SK-N-SH (cell line): ENCODE results near the gene TLDC2. TPM values are rescaled to one million over a fixed set of nuclear protein-coding genes. Genes with fewer than 3 reads are reported as not detected.

ENCODE experiments used
- CTCF ChIA-PET: fragments of 300-600, 350-600 bp; formaldehyde crosslinking; extraction: SDS; loops from one replicate; lab custom pipeline; 2021; lab: Yijun Ruan, JAX
- POLR2A ChIA-PET: fragments of 350-600 bp; sonication (Branson Sonifier 250); formaldehyde crosslinking; extraction: SDS; loops from one replicate; lab custom pipeline; 2020; ENCODE audit warnings: antibody characterized with exemption, inconsistent platforms; lab: Yijun Ruan, JAX
- DNase-seq: peaks from one replicate; pipeline ENCODE4 v3.0.0; 2012
- H2AFZ ChIP-seq: fragments of 200-600 bp; sonication (generic); 2 replicates; pipeline ENCODE4 v1.8.1; 2016; ENCODE audit warnings: antibody characterized with exemption, mild to moderate bottlenecking, low read depth
- H3F3A ChIP-seq: fragments of 200-600 bp; sonication (generic); replicated peaks from 2 replicates; pipeline ENCODE3; 2016; ENCODE audit warnings: antibody characterized with exemption, mild to moderate bottlenecking; ENCODE audit not compliant: insufficient read depth
- H3K27ac ChIP-seq, 2 experiments: fragments of 200-500 bp in 1 of 2; fragments of 200-600 bp in 1 of 2; sonication (Bioruptor generic) in 1 of 2; sonication (generic), shearing (Covaris generic) in 1 of 2; 2 replicates each; pipeline versions ENCODE4 v1.5.1 to v1.6.1; 2014 to 2016; ENCODE audit warnings: low read depth in 2 of 2, inconsistent platforms in 1 of 2, low read length in 1 of 2, mild to moderate bottlenecking in 1 of 2, mixed read lengths in 1 of 2
- H3K27me3 ChIP-seq: fragments of 200-600 bp; sonication (generic), shearing (Covaris generic); 2 replicates; pipeline ENCODE4 v1.6.1; 2016; ENCODE audit warnings: mixed run types; ENCODE audit not compliant: insufficient read depth
- H3K36me3 ChIP-seq, 2 experiments: fragments of 200-500 bp in 1 of 2; fragments of 200-600 bp in 1 of 2; sonication (Bioruptor generic) in 1 of 2; sonication (generic) in 1 of 2; replicated peaks in 1 of 2; 2 replicates each; pipeline versions ENCODE3 to v1.5.1; 2014 to 2016; ENCODE audit warnings: low read length in 1 of 2, mild to moderate bottlenecking in 1 of 2; ENCODE audit not compliant: insufficient read depth in 2 of 2, control insufficient read depth in 1 of 2
- H3K4me1 ChIP-seq, 2 experiments: fragments of 200-500 bp in 1 of 2; fragments of 200-600 bp in 1 of 2; sonication (Bioruptor generic) in 1 of 2; sonication (generic), shearing (Covaris generic) in 1 of 2; 2 replicates each; pipeline versions ENCODE4 v1.5.1 to v1.6.1; 2014 to 2016; ENCODE audit warnings: low read depth in 1 of 2, low read length in 1 of 2, mixed run types in 1 of 2; ENCODE audit not compliant: insufficient read depth in 2 of 2, control insufficient read depth in 1 of 2
- H3K4me2 ChIP-seq: fragments of 200-600 bp; sonication (generic), shearing (Covaris generic); 2 replicates; pipeline ENCODE4 v1.6.1; 2017; ENCODE audit warnings: mixed run types
- H3K4me3 ChIP-seq, 2 experiments: fragments of 200-500 bp in 1 of 2; fragments of 200-600 bp in 1 of 2; sonication (Bioruptor generic) in 1 of 2; sonication (generic), shearing (Covaris generic) in 1 of 2; 2 replicates each; pipeline versions ENCODE4 v1.5.1 to v1.8.1; 2014 to 2016; ENCODE audit warnings: low read depth in 2 of 2, inconsistent platforms in 1 of 2, low read length in 1 of 2, mild to moderate bottlenecking in 1 of 2, mixed read lengths in 1 of 2, moderate library complexity in 1 of 2
- H3K79me2 ChIP-seq: fragments of 200-600 bp; sonication (generic); 2 replicates; pipeline ENCODE4 v1.8.1; 2017; ENCODE audit warnings: mild to moderate bottlenecking; ENCODE audit not compliant: insufficient read depth
- H3K9ac ChIP-seq: fragments of 200-600 bp; sonication (generic); 2 replicates; pipeline ENCODE4 v1.6.1; 2017; ENCODE audit warnings: mixed run types
- H3K9me2 ChIP-seq: fragments of 200-600 bp; sonication (generic); 2 replicates; pipeline ENCODE4 v1.6.1; 2017; ENCODE audit warnings: mixed run types
- H3K9me3 ChIP-seq: fragments of 200-600 bp; sonication (generic); 2 replicates; pipeline ENCODE4 v1.6.1; 2017; ENCODE audit warnings: mixed run types, mild to moderate bottlenecking, moderate library complexity
- H4K20me1 ChIP-seq: fragments of 200-600 bp; sonication (generic); 2 replicates; pipeline ENCODE4 v1.6.1; 2017; ENCODE audit warnings: mild to moderate bottlenecking, mixed run types; ENCODE audit not compliant: insufficient read depth
- FOSL2 ChIP-seq: IDR thresholded peaks from 2 replicates; pipeline ENCODE4 v1.4.0; 2012; ENCODE audit warnings: low read depth, mild to moderate bottlenecking, moderate library complexity, borderline replicate concordance
- GABPA ChIP-seq: IDR thresholded peaks from 2 replicates; pipeline ENCODE4 v1.4.0; 2012; ENCODE audit warnings: low read depth, mild to moderate bottlenecking
- IRF3 ChIP-seq: fragments of 150-350 bp; IDR thresholded peaks from 2 replicates; pipeline ENCODE4 v1.6.1; 2016; ENCODE audit warnings: mild to moderate bottlenecking, low read depth, low read length
- JUND ChIP-seq: IDR thresholded peaks from 2 replicates; pipeline ENCODE4 v1.4.0; 2012
- MEF2A ChIP-seq: IDR thresholded peaks from 2 replicates; pipeline ENCODE4 v1.4.0; 2012; ENCODE audit warnings: low read depth, borderline replicate concordance
- MXI1 ChIP-seq: IDR thresholded peaks from 2 replicates; pipeline ENCODE4 v1.6.1; 2012; ENCODE audit warnings: mild to moderate bottlenecking, low read depth, low read length, improper control_type of control experiment
- NFIC ChIP-seq: IDR thresholded peaks from 2 replicates; pipeline ENCODE4 v1.4.0; 2012; ENCODE audit warnings: borderline replicate concordance
- PBX3 ChIP-seq: IDR thresholded peaks from 2 replicates; pipeline ENCODE4; 2012
- POLR2AphosphoS5 ChIP-seq: IDR thresholded peaks from 2 replicates; pipeline ENCODE4 v1.6.1; 2012; ENCODE audit warnings: low read depth, low read length
- REST ChIP-seq: IDR thresholded peaks from 2 replicates; pipeline ENCODE4 v1.6.1; 2012; ENCODE audit warnings: mild to moderate bottlenecking, low read depth, low read length, moderate library complexity
- SMC3 ChIP-seq: IDR thresholded peaks from 2 replicates; pipeline ENCODE4 v1.6.1; 2012; ENCODE audit warnings: low read depth, low read length, improper control_type of control experiment
- TEAD4 ChIP-seq: IDR thresholded peaks from 2 replicates; pipeline ENCODE4 v1.4.0; 2012; ENCODE audit warnings: mild to moderate bottlenecking, borderline replicate concordance; ENCODE audit not compliant: insufficient read depth
- USF2 ChIP-seq: fragments of 150-350 bp; IDR thresholded peaks from 2 replicates; pipeline ENCODE4 v1.6.1; 2017; ENCODE audit warnings: antibody characterized with exemption, low read length, low read depth, borderline replicate concordance
- YY1 ChIP-seq: IDR thresholded peaks from 2 replicates; pipeline ENCODE4 v1.4.0; 2012; ENCODE audit warnings: low read depth, mild to moderate bottlenecking
- WGBS: methylation state at CpG from one replicate; pipeline ENCODE4 v1.1.6; 2017; ENCODE audit warnings: low lambda C conversion rate; 5-methylcytosine and 5-hydroxymethylcytosine counted together
- polyA plus RNA-seq, 3 experiments: library from polyadenylated mRNA; depleted of rRNA; stranded (reverse); fragments of >200 nt; gene quantifications; 2 replicates each; pipeline ENCODE4 v1.2.3, GENCODE V29; 2012

TLDC2 gene
- polyA plus RNA-seq, 1 of the 3 experiments (the other 2 are of a cell fraction) = 0.02 TPM

GRCh38 chr20:36925234-36925633 is 49.3 kb downstream of the TLDC2 start:
- Histone ChIP-seq H4K20me1 (no peaks in the 10 kb centered on the region), H3K27me3 (no peaks in the 10 kb centered on the region), H3K36me3 (no peaks in the 10 kb centered on the region), H3K4me3 (no peak overlapping the region), H2AFZ (no peak overlapping the region), H3F3A (no peaks in the 10 kb centered on the region), H3K79me2 (no peaks in the 10 kb centered on the region), H3K27ac (no peak overlapping the region), H3K9me3 (no peaks in the 10 kb centered on the region), H3K4me2 (no peak overlapping the region), H3K9ac (no peak overlapping the region), H3K4me1 (no peaks in the 10 kb centered on the region), H3K9me2 (no peaks in the 10 kb centered on the region)
- TF ChIP-seq MEF2A (no peak), IRF3 (no peak), JUND (no peak), SMC3 (no peak), TEAD4 (no peak), PBX3 (no peak), NFIC (no peak), USF2 (no peak), FOSL2 (no peak)
- no peak for DNase-seq
- POLR2A ChIA-PET = no interaction called here
- CTCF ChIA-PET = no interaction called here
- WGBS = 87% methylated on average over 2 of the region's 2 CpGs

- Histone ChIP-seq H3K4me3 (no peak overlapping the region), H2AFZ (no peak overlapping the region), H4K20me1 (no peaks in the 10 kb centered on the region), H3K9me3 (no peaks in the 10 kb centered on the region), H3K27ac (no peak overlapping the region), H3K9me2 (no peaks in the 10 kb centered on the region), H3F3A (no peaks in the 10 kb centered on the region), H3K4me2 (no peak overlapping the region), H3K79me2 (no peaks in the 10 kb centered on the region), H3K27me3 (no peaks in the 10 kb centered on the region), H3K36me3 (no peaks in the 10 kb centered on the region), H3K9ac (no peak overlapping the region), H3K4me1 (no peaks in the 10 kb centered on the region)
- TF ChIP-seq REST (no peak), MXI1 (no peak), POLR2AphosphoS5 (no peak), PBX3 (no peak), MEF2A (no peak), GABPA (no peak), YY1 (no peak)
- ChIA-PET POLR2A (no interaction called here), CTCF (no interaction called here)
- 88% methylated on average over 6 of the region's 6 CpGs for WGBS
- no peak for DNase-seq
These were observed 50.8 kb downstream of the TLDC2 start for GRCh38 chr20:36926653-36927200.
